Measurements from ENCODE around the gene NUB1.

Gene NUB1

DNA sequence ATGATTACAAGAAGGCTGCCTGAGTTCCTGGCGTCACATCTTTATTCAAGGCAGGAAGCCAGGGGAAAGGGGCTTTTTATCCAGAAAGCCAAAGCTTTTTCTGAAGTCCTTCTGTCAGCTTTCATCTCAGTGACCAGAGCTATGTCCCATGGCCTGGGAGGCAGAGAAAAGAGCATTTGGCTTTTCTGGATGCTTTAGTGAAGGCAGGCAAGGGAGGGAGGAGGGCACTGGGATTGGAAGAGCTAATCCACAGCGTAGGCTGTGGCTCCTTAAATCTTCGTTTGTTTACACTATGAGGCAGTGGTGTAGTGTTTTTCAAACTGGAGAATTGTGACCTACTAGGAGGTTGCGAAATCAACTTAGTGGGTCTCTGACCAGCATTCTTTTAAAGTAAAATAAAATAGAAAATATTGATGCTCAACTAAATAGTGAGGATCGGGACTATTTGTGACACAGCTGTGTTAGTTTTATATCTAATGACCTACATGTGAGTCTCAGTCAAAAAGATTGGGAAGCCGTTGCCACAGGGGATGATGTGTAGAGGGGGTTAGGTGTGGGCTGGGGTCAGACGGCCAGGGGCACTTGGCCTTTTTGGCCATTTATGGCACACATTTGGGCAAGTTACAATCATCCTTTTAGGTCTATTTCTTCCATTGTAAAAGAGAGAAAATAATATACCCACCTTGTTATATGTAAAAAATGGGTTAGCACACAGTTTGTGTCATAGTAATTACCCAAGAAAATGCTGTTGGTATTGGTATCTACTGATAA is 84.2 kb downstream of the NUB1 start:
- H3K27me3 ChIP-seq = no peaks in the 10 kb centered on the region
- H3K4me3 ChIP-seq = peak overlapping the region; percentile 23 to 36
- intact Hi-C loops (cut with DNase I; ENCODE audit: low total_unique reads) = loop anchor here (2.0 kb wide), 1 partner anchor 15 kb away; the partner anchor contains the start of gene CRYGN
- H3K36me3 ChIP-seq = no peaks in the 10 kb centered on the region
- TF ChIP-seq, protein P1, sequence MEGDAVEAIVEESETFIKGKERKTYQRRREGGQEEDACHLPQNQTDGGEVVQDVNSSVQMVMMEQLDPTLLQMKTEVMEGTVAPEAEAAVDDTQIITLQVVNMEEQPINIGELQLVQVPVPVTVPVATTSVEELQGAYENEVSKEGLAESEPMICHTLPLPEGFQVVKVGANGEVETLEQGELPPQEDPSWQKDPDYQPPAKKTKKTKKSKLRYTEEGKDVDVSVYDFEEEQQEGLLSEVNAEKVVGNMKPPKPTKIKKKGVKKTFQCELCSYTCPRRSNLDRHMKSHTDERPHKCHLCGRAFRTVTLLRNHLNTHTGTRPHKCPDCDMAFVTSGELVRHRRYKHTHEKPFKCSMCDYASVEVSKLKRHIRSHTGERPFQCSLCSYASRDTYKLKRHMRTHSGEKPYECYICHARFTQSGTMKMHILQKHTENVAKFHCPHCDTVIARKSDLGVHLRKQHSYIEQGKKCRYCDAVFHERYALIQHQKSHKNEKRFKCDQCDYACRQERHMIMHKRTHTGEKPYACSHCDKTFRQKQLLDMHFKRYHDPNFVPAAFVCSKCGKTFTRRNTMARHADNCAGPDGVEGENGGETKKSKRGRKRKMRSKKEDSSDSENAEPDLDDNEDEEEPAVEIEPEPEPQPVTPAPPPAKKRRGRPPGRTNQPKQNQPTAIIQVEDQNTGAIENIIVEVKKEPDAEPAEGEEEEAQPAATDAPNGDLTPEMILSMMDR (IDR thresholded peaks at IDR 0.05) = no peak
- peaks cover 0 to 4% (median 0%) of the 10 kb centered on the region in 3 donors for H3K9me3 ChIP-seq
- peaks cover 0 to 54% (median 48%) of the 10 kb centered on the region in 4 donors for H3K4me1 ChIP-seq
- DNase-seq = peak in 1 of 2 donors; percentile 76
- H3K27ac ChIP-seq = peak overlapping the region; percentile 82 to 86

DNA sequence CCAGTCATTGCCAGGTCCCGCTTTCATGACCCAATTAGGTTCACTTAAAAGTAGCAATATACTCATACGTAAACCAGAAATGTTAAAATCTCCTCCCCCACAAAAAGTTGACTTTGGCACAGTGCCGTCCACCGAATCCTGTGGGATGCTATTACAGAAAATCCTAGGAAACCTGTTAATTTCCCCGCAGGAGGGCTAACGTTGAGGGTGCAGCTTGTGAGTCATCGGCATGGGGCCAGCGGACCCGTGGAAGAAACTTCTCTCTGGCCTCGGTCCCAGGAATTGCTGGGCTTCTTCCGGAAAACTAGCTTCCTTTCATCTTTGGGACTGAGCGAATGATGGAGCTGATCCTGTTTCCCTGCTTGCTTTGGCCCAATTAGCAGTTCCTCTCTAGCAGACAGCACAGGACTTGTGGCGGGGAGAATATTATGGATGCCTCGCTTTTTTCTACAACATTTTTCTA is 84.9 kb downstream of the NUB1 start:
- Histone ChIP-seq H3K4me3 (peak overlapping the region; percentile 23 to 36), H3K27ac (peak overlapping the region; percentile 82 to 86), H3K9me3 (peaks cover 0 to 4% (median 0%) of the 10 kb centered on the region in 3 donors), H3K36me3 (no peaks in the 10 kb centered on the region), H3K27me3 (no peaks in the 10 kb centered on the region), H3K4me1 (peaks cover 0 to 54% (median 48%) of the 10 kb centered on the region in 4 donors)
- peak; percentile 85 to 94 for DNase-seq
- TF ChIP-seq, protein P1 (IDR thresholded peaks at IDR 0.05) = no peak
- intact Hi-C loops (cut with DNase I; ENCODE audit: low total_unique reads) = loop anchor here (2.0 kb wide), 1 partner anchor 14 kb away; the partner anchor contains the start of gene CRYGN

- H3K36me3 ChIP-seq = no peaks in the 10 kb centered on the region
- peaks cover 0 to 54% (median 48%) of the 10 kb centered on the region in 4 donors for H3K4me1 ChIP-seq
- peak in 1 of 2 donors; percentile 69 for DNase-seq
- H3K27me3 ChIP-seq = no peaks in the 10 kb centered on the region
- peak overlapping the region; percentile 82 to 86 for H3K27ac ChIP-seq
- H3K9me3 ChIP-seq = peaks cover 0 to 4% (median 0%) of the 10 kb centered on the region in 3 donors
- H3K4me3 ChIP-seq = peak overlapping the region in 1 of 2 donors; percentile 36
- TF ChIP-seq, protein P1 (IDR thresholded peaks at IDR 0.05) = no peak
- intact Hi-C loops (cut with DNase I; ENCODE audit: low total_unique reads) = loop anchor here (2.0 kb wide), 1 partner anchor 14 kb away; the partner anchor contains the start of gene CRYGN
Observed at GRCh38 chr7:151426904-151427704, 85.5 kb downstream of the NUB1 start.

DNA sequence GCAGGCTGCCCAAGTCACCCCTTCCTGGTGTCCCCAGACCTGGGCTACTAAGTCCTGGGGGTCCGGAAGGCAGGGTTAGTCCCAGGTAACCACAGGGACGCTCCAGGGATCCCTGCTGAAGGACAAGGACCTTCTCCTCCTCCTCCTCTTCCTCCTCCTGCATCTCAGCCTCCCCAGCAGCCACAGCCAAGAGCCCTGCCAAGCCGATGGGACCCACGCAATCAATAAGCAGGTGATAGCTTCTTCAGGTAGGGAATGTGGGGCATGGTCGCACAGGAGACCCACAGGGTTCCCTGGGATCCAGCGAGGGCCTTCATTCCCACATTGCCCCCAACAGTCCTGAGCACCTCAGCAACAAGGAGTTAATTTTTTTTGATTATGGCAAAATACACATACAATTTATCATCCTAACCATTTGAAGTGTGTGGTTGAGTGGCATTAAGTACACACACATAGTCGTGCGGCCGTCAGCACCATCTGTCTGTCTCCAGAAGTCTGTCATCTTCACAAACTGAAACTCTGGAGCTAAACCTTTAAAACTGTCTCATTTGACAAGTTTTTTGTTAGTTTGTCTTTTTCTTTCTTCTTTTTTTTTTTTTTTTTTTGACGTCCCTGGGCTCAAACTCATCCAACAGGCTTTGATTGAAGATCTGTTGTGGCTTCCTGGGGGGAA is 86.2 kb downstream of the NUB1 start:
- Histone ChIP-seq H3K4me3 (no peak overlapping the region), H3K4me1 (peaks cover 0 to 54% (median 48%) of the 10 kb centered on the region in 4 donors), H3K9me3 (no peaks in the 10 kb centered on the region), H3K27ac (peak overlapping the region; percentile 82 to 86), H3K27me3 (no peaks in the 10 kb centered on the region), H3K36me3 (no peaks in the 10 kb centered on the region)
- TF ChIP-seq, protein P1 (IDR thresholded peaks at IDR 0.05) = no peak
- intact Hi-C loops (cut with DNase I; ENCODE audit: low total_unique reads) = loop anchor here (2.0 kb wide), 1 partner anchor 13 kb away; the partner anchor contains the start of gene CRYGN
- no peak for DNase-seq

All from tibial artery (tissue), 4 donors.